Effector memory CD4-positive, alpha-beta T cell (primary cell): ENCODE data around the gene TIMM44.

ENCODE experiments used
- DNase-seq, 3 donors: peaks; one replicate each; pipeline ENCODE4 v3.0.0-alpha.2; 2020
- H3K27ac ChIP-seq: 2 replicates; pipeline ENCODE4 v1.7.0; 2013; ENCODE audit warnings: mild to moderate bottlenecking, low read length, moderate library complexity; ENCODE audit not compliant: insufficient read depth, poor library complexity, severe bottlenecking
- H3K27me3 ChIP-seq: replicated peaks from 2 replicates; pipeline ENCODE4 v1.7.0; 2013; ENCODE audit warnings: mild to moderate bottlenecking, low read length; ENCODE audit not compliant: insufficient read depth, control insufficient read depth, poor library complexity, severe bottlenecking
- H3K36me3 ChIP-seq: 2 replicates; pipeline ENCODE4 v1.7.0; 2013; ENCODE audit warnings: mild to moderate bottlenecking, low read length, moderate library complexity; ENCODE audit not compliant: control insufficient read depth, insufficient read depth
- H3K4me1 ChIP-seq: 2 replicates; pipeline ENCODE4 v1.7.0; 2013; ENCODE audit warnings: low read length, mild to moderate bottlenecking; ENCODE audit not compliant: control insufficient read depth, insufficient read depth, poor library complexity, severe bottlenecking
- H3K4me3 ChIP-seq: 2 replicates; pipeline ENCODE4 v1.7.0; 2013; ENCODE audit warnings: low read length, low read depth, mild to moderate bottlenecking; ENCODE audit not compliant: insufficient read depth, poor library complexity, severe bottlenecking
- H3K9me3 ChIP-seq: 2 replicates; pipeline ENCODE4 v1.7.0; 2013; ENCODE audit warnings: mild to moderate bottlenecking, low read length, moderate library complexity; ENCODE audit not compliant: control insufficient read depth

TIMM44 gene

GRCh38 chr19:7888145-7888825 is 55.2 kb downstream of the TIMM44 start, which contains the start of gene LRRC8E:
Gene LRRC8E, plus strand, starts transcription at chr19:7888510. Its CDS starts 7,094 bp downstream, at chr19:7895604.
- H3K27me3 ChIP-seq: peaks cover 8% of the 10 kb centered on the region
- peaks cover 6% of the 10 kb centered on the region for H3K4me1 ChIP-seq
- no peak within 1 kb of the TSS for H3K4me3 ChIP-seq
- no peak within 1 kb of the TSS for H3K27ac ChIP-seq
- DNase-seq: no peak
- no peaks in the 10 kb centered on the region for H3K36me3 ChIP-seq
- no peaks in the 10 kb centered on the region for H3K9me3 ChIP-seq

GRCh38 chr19:7887408-7888144 is 55.9 kb downstream of the TIMM44 start:
- Histone ChIP-seq H3K27me3 (peaks cover 8% of the 10 kb centered on the region), H3K36me3 (no peaks in the 10 kb centered on the region), H3K9me3 (no peaks in the 10 kb centered on the region), H3K4me3 (no peak overlapping the region), H3K4me1 (peaks cover 6% of the 10 kb centered on the region), H3K27ac (no peak overlapping the region)
- no peak for DNase-seq

GRCh38 chr19:7885818-7886217 is 57.6 kb downstream of the TIMM44 start:
- Histone ChIP-seq H3K27me3 (peaks cover 8% of the 10 kb centered on the region), H3K9me3 (no peaks in the 10 kb centered on the region), H3K36me3 (no peaks in the 10 kb centered on the region)

GRCh38 chr19:7883796-7884570 is 59.5 kb downstream of the TIMM44 start:
- Histone ChIP-seq H3K27ac (no peak overlapping the region), H3K9me3 (no peaks in the 10 kb centered on the region), H3K4me1 (peaks cover 6% of the 10 kb centered on the region), H3K27me3 (peaks cover 8% of the 10 kb centered on the region), H3K4me3 (no peak overlapping the region), H3K36me3 (no peaks in the 10 kb centered on the region)
- no peak for DNase-seq

More at GRCh38 chr19:7885818-7886217, 57.6 kb downstream of the TIMM44 start:
- Histone ChIP-seq H3K4me1 (peaks cover 6% of the 10 kb centered on the region), H3K4me3 (no peak overlapping the region), H3K27ac (no peak overlapping the region)
- no peak for DNase-seq

GRCh38 chr19:7883105-7883504 is 60.4 kb downstream of the TIMM44 start:
- Histone ChIP-seq H3K4me3 (no peak overlapping the region), H3K4me1 (peaks cover under 1% of the 10 kb centered on the region), H3K27ac (no peak overlapping the region), H3K27me3 (peaks cover 2% of the 10 kb centered on the region), H3K9me3 (no peaks in the 10 kb centered on the region), H3K36me3 (no peaks in the 10 kb centered on the region)
- no peak for DNase-seq

DNA sequence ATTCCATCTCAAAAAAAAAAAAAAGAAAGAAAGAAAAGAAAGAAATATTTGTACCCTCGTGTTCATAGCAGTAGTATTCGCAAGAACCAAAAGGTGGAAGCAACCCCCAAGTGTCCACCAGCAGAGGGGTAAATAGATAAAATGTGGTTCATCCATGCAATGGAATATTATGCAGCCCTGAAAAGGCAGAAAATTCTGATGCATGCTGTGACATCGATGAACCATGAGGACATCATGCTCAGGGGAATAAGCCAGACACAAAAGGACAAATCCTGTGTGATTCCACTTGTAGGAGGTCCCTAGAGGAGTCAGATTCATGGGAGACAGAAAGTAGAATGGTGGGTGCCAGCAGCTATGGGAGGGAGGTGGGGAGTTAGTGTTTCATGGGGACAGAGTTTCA is 61.6 kb downstream of the TIMM44 start:
- H3K4me1 ChIP-seq: no peaks in the 10 kb centered on the region
- no peaks in the 10 kb centered on the region for H3K27me3 ChIP-seq
- H3K27ac ChIP-seq: no peak overlapping the region

GRCh38 chr19:7879836-7880235 is 63.6 kb downstream of the TIMM44 start:
- no peak for DNase-seq
- Histone ChIP-seq H3K4me1 (peaks cover 2% of the 10 kb centered on the region), H3K27ac (no peak overlapping the region), H3K36me3 (no peaks in the 10 kb centered on the region), H3K9me3 (no peaks in the 10 kb centered on the region), H3K4me3 (no peak overlapping the region), H3K27me3 (no peaks in the 10 kb centered on the region)

More for the DNA sequence above, 61.6 kb downstream of the TIMM44 start:
- DNase-seq: no peak
- H3K36me3 ChIP-seq: no peaks in the 10 kb centered on the region
- no peak overlapping the region for H3K4me3 ChIP-seq
- no peaks in the 10 kb centered on the region for H3K9me3 ChIP-seq

- no peak overlapping the region for H3K4me3 ChIP-seq
- no peak overlapping the region for H3K27ac ChIP-seq
- H3K36me3 ChIP-seq: no peaks in the 10 kb centered on the region
- H3K4me1 ChIP-seq: peaks cover 7% of the 10 kb centered on the region
- no peaks in the 10 kb centered on the region for H3K9me3 ChIP-seq
- H3K27me3 ChIP-seq: no peaks in the 10 kb centered on the region
- no peak for DNase-seq
These were observed 64.2 kb downstream of the TIMM44 start for GRCh38 chr19:7879111-7879807.

DNA sequence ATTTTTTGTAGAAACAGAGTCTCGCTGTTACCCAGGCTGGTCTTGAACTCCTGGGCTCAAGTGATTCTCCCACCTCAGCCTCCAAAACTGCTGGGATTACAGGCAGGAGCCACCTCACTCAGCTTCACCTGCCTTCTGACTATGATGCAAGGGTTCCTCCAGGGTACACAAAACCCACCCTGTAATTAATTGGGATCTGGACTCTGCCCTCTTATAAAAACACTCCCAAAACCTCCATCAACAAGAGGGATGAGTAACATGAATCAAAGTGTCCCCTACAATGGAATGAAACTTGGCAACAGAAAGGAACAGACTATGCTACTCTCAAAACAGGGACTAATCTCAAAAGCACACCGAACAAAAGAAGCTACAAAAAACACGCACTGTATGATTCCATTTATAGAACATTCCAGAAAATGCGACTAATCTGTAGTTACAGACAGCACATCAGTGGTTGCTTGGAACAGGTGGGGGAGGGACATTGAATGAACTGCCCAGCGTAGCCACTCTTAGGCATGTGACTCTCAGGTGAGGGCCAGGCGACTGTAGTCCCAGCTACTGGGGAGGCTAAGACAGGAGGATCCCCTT is 66.1 kb downstream of the TIMM44 start:
- Histone ChIP-seq H3K4me1 (peaks cover 20% of the 10 kb centered on the region), H3K9me3 (no peaks in the 10 kb centered on the region), H3K27me3 (peaks cover 17% of the 10 kb centered on the region), H3K36me3 (no peaks in the 10 kb centered on the region), H3K27ac (no peak overlapping the region), H3K4me3 (no peak overlapping the region)
- DNase-seq: no peak
